Measurements from ENCODE around the gene GSK3A. TPM values are rescaled to one million over a fixed set of nuclear protein-coding genes. Genes with fewer than 3 reads are reported as not detected.

The GSK3A gene
- total and polyA plus RNA-seq, 7 donors, result 17.4 to 49.5 (median 28.5) TPM

- DNase-seq, result no peak
Measured at GRCh38 chr19:42242069-42242511, 312 bp downstream of the GSK3A start.

GRCh38 chr19:42241279-42241678, 1.1 kb downstream of the GSK3A start:
- peak overlapping the region; percentile 63 to 93 (median 72) for H3K4me3 ChIP-seq
- H3K4me1 ChIP-seq, result peaks cover 0 to 54% (median 43%) of the 10 kb centered on the region in 4 donors
- H3K27ac ChIP-seq, result peak overlapping the region in 3 of 4 donors; percentile 96 to 100 (median 99)
- no peaks in the 10 kb centered on the region for H3K27me3 ChIP-seq
- no peaks in the 10 kb centered on the region for H3K9me3 ChIP-seq
- no peak for DNase-seq
- TF ChIP-seq POLR2A (IDR thresholded peaks at IDR 0.05) (no peak), CTCF (IDR thresholded peaks at IDR 0.05) (no peak), EP300 (IDR thresholded peaks at IDR 0.05) (no peak), POLR2AphosphoS5 (IDR thresholded peaks at IDR 0.05) (no peak)
- WGBS, 2 donors, result 98 to 99% methylated on average over 3 of the region's 3 CpGs
- intact Hi-C loops (cut with DNase I), result no loop called here
- peaks cover 4 to 33% (median 7%) of the 10 kb centered on the region in 4 donors for H3K36me3 ChIP-seq

More at GRCh38 chr19:42242069-42242511, 312 bp downstream of the GSK3A start:
- intact Hi-C loops (cut with DNase I), result loop anchor here (2.0 kb wide), 1 partner anchor 23 kb away; no protein-coding TSS in a partner anchor
- peak overlapping the region; percentile 84 to 100 (median 98) for H3K27ac ChIP-seq
- 1% methylated on average over 49 of the region's 49 CpGs for WGBS, 2 donors
- no peaks in the 10 kb centered on the region for H3K9me3 ChIP-seq
- H3K4me1 ChIP-seq, result peaks cover 0 to 62% (median 50%) of the 10 kb centered on the region in 4 donors
- H3K4me3 ChIP-seq, result peak overlapping the region; percentile 63 to 93 (median 72)
- TF ChIP-seq POLR2A (IDR thresholded peaks at IDR 0.05), result no peak
- TF ChIP-seq CTCF (IDR thresholded peaks at IDR 0.05), result no peak
- no peak for TF ChIP-seq POLR2AphosphoS5 (IDR thresholded peaks at IDR 0.05)
- TF ChIP-seq EP300 (IDR thresholded peaks at IDR 0.05), result no peak
- H3K27me3 ChIP-seq, result no peaks in the 10 kb centered on the region
- peaks cover 0 to 25% (median under 1%) of the 10 kb centered on the region in 4 donors for H3K36me3 ChIP-seq

- no peak for DNase-seq
- Histone ChIP-seq H3K27ac (no peak overlapping the region), H3K27me3 (no peaks in the 10 kb centered on the region), H3K4me1 (peaks cover 0 to 38% (median 30%) of the 10 kb centered on the region in 4 donors), H3K4me3 (no peak overlapping the region), H3K36me3 (peaks cover 7 to 49% (median 23%) of the 10 kb centered on the region in 4 donors), H3K9me3 (no peaks in the 10 kb centered on the region)
- intact Hi-C loops (cut with DNase I), result no loop called here
- TF ChIP-seq POLR2AphosphoS5 (IDR thresholded peaks at IDR 0.05), result no peak
- no peak for TF ChIP-seq EP300 (IDR thresholded peaks at IDR 0.05)
- TF ChIP-seq CTCF (IDR thresholded peaks at IDR 0.05), result no peak
- no peak for TF ChIP-seq POLR2A (IDR thresholded peaks at IDR 0.05)
- 93 to 96% methylated on average over 10 of the region's 10 CpGs for WGBS, 2 donors
Measured at GRCh38 chr19:42239544-42240220, 2.7 kb downstream of the GSK3A start.

GRCh38 chr19:42235181-42235580, 7.2 kb downstream of the GSK3A start:
- WGBS, 2 donors, result 84 to 93% methylated on average over 5 of the region's 5 CpGs
- Histone ChIP-seq H3K27me3 (no peaks in the 10 kb centered on the region), H3K36me3 (peaks cover 24 to 93% (median 52%) of the 10 kb centered on the region in 4 donors), H3K4me3 (no peak overlapping the region), H3K27ac (no peak overlapping the region), H3K9me3 (no peaks in the 10 kb centered on the region), H3K4me1 (peaks cover 0 to 16% (median 3%) of the 10 kb centered on the region in 4 donors)
- TF ChIP-seq POLR2A (IDR thresholded peaks at IDR 0.05), result no peak
- TF ChIP-seq EP300 (IDR thresholded peaks at IDR 0.05), result no peak
- no peak for TF ChIP-seq POLR2AphosphoS5 (IDR thresholded peaks at IDR 0.05)
- no peak for TF ChIP-seq CTCF (IDR thresholded peaks at IDR 0.05)
- DNase-seq, result no peak
- intact Hi-C loops (cut with DNase I), result no loop called here
